WTC11 (cell line): ENCODE measurements around the gene VWF. TPM values are rescaled to one million over a fixed set of nuclear protein-coding genes. Genes with fewer than 3 reads are reported as not detected.
"Not testable (repeated sequence)": the region's sequence is repeated elsewhere in the genome, so short reads cannot be mapped to it uniquely, and the experiment has no call there.

Source experiments
- ATAC-seq: fragments of 200-7000 bp; cut with Tn5 transposase; 2 replicates; pipeline ENCODE4 v1.10.0; 2021; ENCODE audit warnings: mild to moderate bottlenecking, moderate library complexity
- CTCF ChIA-PET: fragments of 300-600 bp; sonication (Branson Sonifier 250); formaldehyde crosslinking; loops from one replicate; lab custom pipeline; 2021; ENCODE audit warnings: antibody characterized with exemption; lab: Charles Lee
- POLR2A ChIA-PET: fragments of 350-600 bp; sonication (Branson Sonifier 250); formaldehyde crosslinking; loops from one replicate; lab custom pipeline; 2021; ENCODE audit warnings: antibody characterized with exemption; lab: Charles Lee
- DNase-seq: peaks from one replicate; pipeline ENCODE4 v3.0.0; 2021; ENCODE audit warnings: low spot score
- H3K27ac Mint-ChIP-seq: 2 replicates; pipeline ENCODE4 v1.8.0; 2021; ENCODE audit warnings: mixed read lengths
- H3K27me3 Mint-ChIP-seq: 2 replicates; pipeline ENCODE4 v1.8.0; 2021; ENCODE audit warnings: low read depth, mild to moderate bottlenecking, moderate library complexity, mixed read lengths
- H3K36me3 Mint-ChIP-seq: 2 replicates; pipeline ENCODE4 v1.8.0; 2021; ENCODE audit warnings: mixed read lengths
- H3K4me1 Mint-ChIP-seq: 2 replicates; pipeline ENCODE4 v1.8.0; 2022; ENCODE audit warnings: mixed read lengths
- H3K4me3 Mint-ChIP-seq: 2 replicates; pipeline ENCODE4 v1.8.0; 2021; ENCODE audit warnings: mild to moderate bottlenecking, moderate library complexity, mixed read lengths
- H3K9me3 Mint-ChIP-seq: 2 replicates; pipeline ENCODE4 v1.8.0; 2021; ENCODE audit warnings: mixed read lengths
- EMX1 ChIP-seq: fragments of 250-450 bp; sonication (Bioruptor Pico); IDR thresholded peaks from 2 replicates; pipeline ENCODE4 v1.8.0; 2021; ENCODE audit warnings: mild to moderate bottlenecking
- IRF1 ChIP-seq: sonication (generic); formaldehyde crosslinking; IDR thresholded peaks from 2 replicates; pipeline ENCODE4 v1.8.0; 2023; ENCODE audit warnings: missing genetic modification reagents
- JAZF1 ChIP-seq: fragments of 250-450 bp; sonication (Bioruptor Pico); IDR thresholded peaks from 2 replicates; pipeline ENCODE4 v1.9.0; 2021; ENCODE audit warnings: moderate library complexity, mild to moderate bottlenecking, inconsistent platforms
- PRRX2 ChIP-seq: fragments of 250-450 bp; sonication (Bioruptor Pico); IDR thresholded peaks from 2 replicates; pipeline ENCODE4 v1.8.0; 2021; ENCODE audit warnings: mild to moderate bottlenecking
- RORB ChIP-seq: fragments of 250-450 bp; sonication (Bioruptor Pico); IDR thresholded peaks from 2 replicates; pipeline ENCODE4 v1.9.0; 2021; ENCODE audit warnings: mild to moderate bottlenecking
- ZSCAN18 ChIP-seq: fragments of 250-450 bp; sonication (Bioruptor Pico); IDR thresholded peaks from 2 replicates; pipeline ENCODE4 v2.1.2; 2022; ENCODE audit warnings: mild to moderate bottlenecking, moderate library complexity
- total RNA-seq: library from RNA; stranded (reverse); gene quantifications from 3 replicates; pipeline ENCODE4 v1.2.3, GENCODE V29; 2021
- TF ChIP-seq, protein P1 (sequence below): sonication (generic); formaldehyde crosslinking; IDR thresholded peaks from 2 replicates; pipeline ENCODE4 v1.8.1; 2022; ENCODE audit warnings: low read depth, mild to moderate bottlenecking, moderate library complexity, missing genetic modification reagents, borderline replicate concordance
- TF ChIP-seq, protein P2 (sequence below): sonication (generic); formaldehyde crosslinking; IDR thresholded peaks from 2 replicates; pipeline ENCODE4 v1.8.1; 2023; ENCODE audit warnings: mild to moderate bottlenecking, missing genetic modification reagents, borderline replicate concordance

VWF gene
- total RNA-seq, 1 experiment from 2014 or later = 0.48 TPM

DNA sequence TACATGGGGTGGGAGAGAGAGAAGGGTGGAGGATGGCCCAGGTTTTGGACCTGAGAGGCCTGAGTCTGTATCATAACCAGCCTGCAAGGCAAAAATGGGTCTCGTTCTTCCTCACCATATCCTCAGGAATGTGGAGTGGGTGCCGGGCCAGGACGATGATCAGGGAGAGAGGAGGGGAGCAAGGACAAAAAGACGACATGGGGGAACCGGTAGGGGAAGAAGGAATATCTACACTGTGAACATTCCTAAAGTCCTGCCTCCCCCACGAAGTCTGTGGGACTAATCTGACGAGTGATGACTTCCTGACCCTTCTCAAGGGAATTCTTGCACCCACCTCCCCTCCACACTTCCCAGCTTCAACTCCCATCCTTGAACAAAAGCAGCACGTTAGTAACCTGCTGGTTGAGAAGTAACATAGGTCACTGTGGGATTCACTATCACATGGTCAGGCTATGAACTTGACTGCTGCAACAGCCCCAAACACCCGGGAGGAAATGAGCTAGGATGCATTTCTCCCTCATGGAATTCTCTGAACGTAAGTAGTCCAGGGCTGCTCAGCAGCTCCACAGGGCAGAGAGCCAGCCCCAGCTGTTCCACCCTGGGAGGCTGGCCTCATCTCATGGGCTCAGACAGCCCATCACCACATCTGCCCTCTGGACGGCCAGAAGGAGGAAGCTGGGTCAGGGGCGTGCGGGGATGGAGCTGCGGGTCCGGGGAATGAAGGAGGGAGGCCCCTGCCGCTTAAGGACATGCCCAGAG is 36.8 kb upstream of the VWF start:
- Mint-ChIP-seq H3K4me1 (peaks cover 13% of the 10 kb centered on the region; the same call in 1 of the 2 replicates), H3K4me3 (no peak overlapping the region), H3K27me3 (peaks cover 3% of the 10 kb centered on the region; the same call in 1 of the 2 replicates), H3K9me3 (0 out of 2 replicates have a peak, but pooled peaks cover 5% of the 10 kb centered on the region), H3K27ac (no peak overlapping the region), H3K36me3 (no peaks in the 10 kb centered on the region)
- ATAC-seq (no peak), DNase-seq (no peak)
- CTCF ChIA-PET = interaction anchor here (1.7 kb wide), 1 partner anchor 123 kb away, joined by 3 read pairs; no protein-coding TSS in a partner anchor
- POLR2A ChIA-PET = no interaction called here
- no peak for TF ChIP-seq EMX1 (CRISPR knock-in tag)
- no peak for TF ChIP-seq PRRX2
- TF ChIP-seq, protein P1, sequence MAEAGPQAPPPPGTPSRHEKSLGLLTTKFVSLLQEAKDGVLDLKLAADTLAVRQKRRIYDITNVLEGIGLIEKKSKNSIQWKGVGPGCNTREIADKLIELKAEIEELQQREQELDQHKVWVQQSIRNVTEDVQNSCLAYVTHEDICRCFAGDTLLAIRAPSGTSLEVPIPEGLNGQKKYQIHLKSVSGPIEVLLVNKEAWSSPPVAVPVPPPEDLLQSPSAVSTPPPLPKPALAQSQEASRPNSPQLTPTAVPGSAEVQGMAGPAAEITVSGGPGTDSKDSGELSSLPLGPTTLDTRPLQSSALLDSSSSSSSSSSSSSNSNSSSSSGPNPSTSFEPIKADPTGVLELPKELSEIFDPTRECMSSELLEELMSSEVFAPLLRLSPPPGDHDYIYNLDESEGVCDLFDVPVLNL (CRISPR knock-in tag) = no peak
- no peak for TF ChIP-seq RORB (CRISPR knock-in tag)
- TF ChIP-seq ZSCAN18 (CRISPR knock-in tag) = no peak
- TF ChIP-seq, protein P2, sequence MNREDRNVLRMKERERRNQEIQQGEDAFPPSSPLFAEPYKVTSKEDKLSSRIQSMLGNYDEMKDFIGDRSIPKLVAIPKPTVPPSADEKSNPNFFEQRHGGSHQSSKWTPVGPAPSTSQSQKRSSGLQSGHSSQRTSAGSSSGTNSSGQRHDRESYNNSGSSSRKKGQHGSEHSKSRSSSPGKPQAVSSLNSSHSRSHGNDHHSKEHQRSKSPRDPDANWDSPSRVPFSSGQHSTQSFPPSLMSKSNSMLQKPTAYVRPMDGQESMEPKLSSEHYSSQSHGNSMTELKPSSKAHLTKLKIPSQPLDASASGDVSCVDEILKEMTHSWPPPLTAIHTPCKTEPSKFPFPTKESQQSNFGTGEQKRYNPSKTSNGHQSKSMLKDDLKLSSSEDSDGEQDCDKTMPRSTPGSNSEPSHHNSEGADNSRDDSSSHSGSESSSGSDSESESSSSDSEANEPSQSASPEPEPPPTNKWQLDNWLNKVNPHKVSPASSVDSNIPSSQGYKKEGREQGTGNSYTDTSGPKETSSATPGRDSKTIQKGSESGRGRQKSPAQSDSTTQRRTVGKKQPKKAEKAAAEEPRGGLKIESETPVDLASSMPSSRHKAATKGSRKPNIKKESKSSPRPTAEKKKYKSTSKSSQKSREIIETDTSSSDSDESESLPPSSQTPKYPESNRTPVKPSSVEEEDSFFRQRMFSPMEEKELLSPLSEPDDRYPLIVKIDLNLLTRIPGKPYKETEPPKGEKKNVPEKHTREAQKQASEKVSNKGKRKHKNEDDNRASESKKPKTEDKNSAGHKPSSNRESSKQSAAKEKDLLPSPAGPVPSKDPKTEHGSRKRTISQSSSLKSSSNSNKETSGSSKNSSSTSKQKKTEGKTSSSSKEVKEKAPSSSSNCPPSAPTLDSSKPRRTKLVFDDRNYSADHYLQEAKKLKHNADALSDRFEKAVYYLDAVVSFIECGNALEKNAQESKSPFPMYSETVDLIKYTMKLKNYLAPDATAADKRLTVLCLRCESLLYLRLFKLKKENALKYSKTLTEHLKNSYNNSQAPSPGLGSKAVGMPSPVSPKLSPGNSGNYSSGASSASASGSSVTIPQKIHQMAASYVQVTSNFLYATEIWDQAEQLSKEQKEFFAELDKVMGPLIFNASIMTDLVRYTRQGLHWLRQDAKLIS (CRISPR knock-in tag) = no peak
- TF ChIP-seq JAZF1 = no peak
- no peak for TF ChIP-seq IRF1 (CRISPR knock-in tag)
- TF ChIP-seq, all 79 proteins: peak for 0

DNA sequence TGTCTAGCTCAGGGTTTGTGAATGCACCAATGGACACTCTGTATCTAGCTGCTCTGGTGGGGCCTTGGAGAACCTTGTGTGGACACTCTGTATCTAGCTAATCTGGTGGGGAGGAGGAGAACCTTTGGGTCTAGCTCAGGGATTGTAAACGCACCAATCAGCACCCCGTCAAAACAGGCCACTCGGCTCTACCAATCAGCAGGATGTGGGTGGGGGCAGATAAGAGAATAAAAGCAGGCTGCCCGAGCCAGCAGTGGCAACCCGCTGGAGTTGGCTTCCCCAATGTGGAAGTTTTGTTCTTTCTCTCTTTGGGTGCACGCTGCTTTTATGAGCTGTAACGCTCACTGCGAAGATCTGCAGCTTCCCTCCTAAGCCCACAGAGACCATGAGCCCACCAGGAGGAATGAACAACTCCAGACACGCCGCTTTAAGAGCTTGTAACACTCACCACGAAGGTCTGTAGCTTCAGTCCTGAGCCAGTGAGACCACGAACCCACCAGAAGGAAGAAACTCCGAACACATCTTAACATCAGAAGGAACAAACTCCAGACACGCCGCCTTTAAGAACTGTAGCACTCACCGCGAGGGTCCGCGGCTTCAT is 35.7 kb upstream of the VWF start:
- H3K9me3 Mint-ChIP-seq, H3K36me3 Mint-ChIP-seq, DNase-seq, CTCF ChIA-PET, POLR2A ChIA-PET, H3K4me3 Mint-ChIP-seq, H3K27me3 Mint-ChIP-seq, H3K27ac Mint-ChIP-seq, ATAC-seq: not testable (repeated sequence)
- H3K4me1 Mint-ChIP-seq = peaks cover 13% of the 10 kb centered on the region; the same call in 1 of the 2 replicates

DNA sequence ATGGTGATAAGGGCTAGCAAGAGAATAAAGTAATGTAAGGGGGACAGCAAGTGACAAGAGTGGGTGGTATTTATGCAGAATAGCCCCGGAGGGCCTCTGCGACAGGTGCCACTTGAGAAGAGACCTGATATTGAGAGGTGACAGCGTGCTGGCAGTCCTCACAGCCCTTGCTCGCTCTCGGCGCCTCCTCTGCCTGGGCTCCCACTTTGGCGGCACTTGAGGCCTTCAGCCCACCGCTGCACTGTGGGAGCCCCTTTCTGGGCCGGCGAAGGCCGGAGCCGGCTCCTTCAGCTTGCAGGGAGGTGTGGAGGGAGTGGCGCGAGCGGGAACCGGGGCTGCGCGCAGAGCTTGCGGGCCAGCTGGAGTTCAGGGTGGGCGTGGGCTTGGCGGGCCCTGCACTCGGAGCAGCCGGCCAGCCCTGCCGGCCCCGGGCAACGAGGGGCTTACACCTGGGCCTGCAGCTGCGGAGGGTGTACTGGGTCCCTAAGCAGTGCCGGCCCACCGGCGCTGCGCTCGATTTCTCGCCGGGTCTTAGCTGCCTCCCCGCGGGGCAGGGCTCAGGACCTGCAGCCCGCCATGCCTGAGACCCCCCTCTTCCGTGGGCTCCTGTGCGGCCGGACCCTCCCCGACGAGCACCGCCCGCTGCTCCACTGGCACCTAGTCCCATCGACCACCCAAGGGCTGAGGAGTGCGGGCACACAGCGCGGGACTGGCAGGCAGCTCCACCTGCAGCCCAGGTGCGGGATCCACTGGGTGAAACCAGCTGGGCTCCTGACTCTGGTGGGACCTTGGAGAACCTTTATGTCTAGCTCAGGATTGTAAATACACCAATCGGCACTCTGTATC is 34.9 kb upstream of the VWF start:
- DNase-seq, ATAC-seq, H3K9me3 Mint-ChIP-seq, H3K36me3 Mint-ChIP-seq, CTCF ChIA-PET, H3K27me3 Mint-ChIP-seq, POLR2A ChIA-PET, H3K4me3 Mint-ChIP-seq, H3K27ac Mint-ChIP-seq: not testable (repeated sequence)
- H3K4me1 Mint-ChIP-seq = peaks cover 13% of the 10 kb centered on the region; the same call in 1 of the 2 replicates
